Measurements from ENCODE around the gene NUBPL.
"Not testable (repeated sequence)": the region's sequence is repeated elsewhere in the genome, so short reads cannot be mapped to it uniquely, and the experiment has no call there.

Gene NUBPL

GRCh38 chr14:31717294-31718085, 156.3 kb downstream of the NUBPL start:
- ATAC-seq (no peak), DNase-seq (ENCODE audit: low spot score in 2 of 2) (no peak)
- H3K27ac Mint-ChIP-seq: no peak overlapping the region
- H3K36me3 Mint-ChIP-seq: no peaks in the 10 kb centered on the region
- no peaks in the 10 kb centered on the region for H3K4me1 Mint-ChIP-seq
- H3K9me3 Mint-ChIP-seq: peaks cover 4% of the 10 kb centered on the region
- H3K4me3 Mint-ChIP-seq: no peak overlapping the region

GRCh38 chr14:31718585-31718984, 157.4 kb downstream of the NUBPL start:
- Mint-ChIP-seq H3K27ac (no peak overlapping the region), H3K36me3 (no peaks in the 10 kb centered on the region), H3K4me1 (no peaks in the 10 kb centered on the region), H3K9me3 (peaks cover 5% of the 10 kb centered on the region), H3K4me3 (no peak overlapping the region)
- no peak for DNase-seq (ENCODE audit: low spot score in 2 of 2)
- ATAC-seq: no peak

GRCh38 chr14:31718985-31719384, 157.8 kb downstream of the NUBPL start:
- Mint-ChIP-seq H3K9me3 (peaks cover 5% of the 10 kb centered on the region), H3K27ac (no peak overlapping the region), H3K4me3 (no peak overlapping the region), H3K4me1 (no peaks in the 10 kb centered on the region), H3K36me3 (no peaks in the 10 kb centered on the region)
- ATAC-seq: no peak
- no peak for DNase-seq (ENCODE audit: low spot score in 2 of 2)

- Mint-ChIP-seq H3K4me3 (no peak overlapping the region), H3K4me1 (no peaks in the 10 kb centered on the region), H3K36me3 (no peaks in the 10 kb centered on the region), H3K9me3 (peaks cover 16% of the 10 kb centered on the region), H3K27ac (no peak overlapping the region)
- DNase-seq (ENCODE audit: low spot score in 2 of 2) (no peak), ATAC-seq (no peak)
These were observed 165.1 kb downstream of the NUBPL start for GRCh38 chr14:31726337-31726736.

GRCh38 chr14:31727797-31728196, 166.6 kb downstream of the NUBPL start:
- DNase-seq (ENCODE audit: low spot score in 2 of 2): no peak
- H3K36me3 Mint-ChIP-seq: no peaks in the 10 kb centered on the region
- H3K27ac Mint-ChIP-seq: no peak overlapping the region
- no peak for ATAC-seq
- peaks cover 12% of the 10 kb centered on the region for H3K9me3 Mint-ChIP-seq
- no peaks in the 10 kb centered on the region for H3K4me1 Mint-ChIP-seq
- no peak overlapping the region for H3K4me3 Mint-ChIP-seq

- DNase-seq (ENCODE audit: low spot score in 2 of 2): no peak
- no peaks in the 10 kb centered on the region for H3K36me3 Mint-ChIP-seq
- ATAC-seq: no peak
- no peak overlapping the region for H3K27ac Mint-ChIP-seq
- H3K9me3 Mint-ChIP-seq: peaks cover 8% of the 10 kb centered on the region
- H3K4me1 Mint-ChIP-seq: no peaks in the 10 kb centered on the region
- no peak overlapping the region for H3K4me3 Mint-ChIP-seq
These were observed 179.5 kb downstream of the NUBPL start for GRCh38 chr14:31740688-31741087.

GRCh38 chr14:31745741-31746140, 184.5 kb downstream of the NUBPL start:
- H3K36me3 Mint-ChIP-seq: no peaks in the 10 kb centered on the region
- no peak overlapping the region for H3K27ac Mint-ChIP-seq
- no peaks in the 10 kb centered on the region for H3K4me1 Mint-ChIP-seq
- peaks cover 23% of the 10 kb centered on the region for H3K9me3 Mint-ChIP-seq
- H3K4me3 Mint-ChIP-seq: no peak overlapping the region
- DNase-seq (ENCODE audit: low spot score in 2 of 2) (no peak), ATAC-seq (no peak)

- Mint-ChIP-seq H3K4me1 (no peaks in the 10 kb centered on the region), H3K4me3 (no peak overlapping the region), H3K27ac (no peak overlapping the region), H3K36me3 (no peaks in the 10 kb centered on the region), H3K9me3 (peaks cover 23% of the 10 kb centered on the region)
- DNase-seq (ENCODE audit: low spot score in 2 of 2): no peak
- no peak for ATAC-seq
These were observed 185.1 kb downstream of the NUBPL start for GRCh38 chr14:31746326-31746725.

- Mint-ChIP-seq H3K27ac (no peak overlapping the region), H3K9me3 (peaks cover 31% of the 10 kb centered on the region), H3K4me1 (peaks cover 5% of the 10 kb centered on the region), H3K4me3 (no peak overlapping the region), H3K36me3 (peaks cover 4% of the 10 kb centered on the region)
- DNase-seq (ENCODE audit: low spot score in 2 of 2) (no peak), ATAC-seq (no peak)
These were observed 188.1 kb downstream of the NUBPL start for GRCh38 chr14:31749275-31749674.

GRCh38 chr14:31751047-31751446, 189.8 kb downstream of the NUBPL start:
- ATAC-seq; DNase-seq (ENCODE audit: low spot score in 2 of 2); H3K27ac Mint-ChIP-seq; H3K4me1 Mint-ChIP-seq; H3K36me3 Mint-ChIP-seq; H3K4me3 Mint-ChIP-seq: not testable (repeated sequence)
- H3K9me3 Mint-ChIP-seq: peaks cover 31% of the 10 kb centered on the region

- peaks cover 30% of the 10 kb centered on the region for H3K9me3 Mint-ChIP-seq
- ATAC-seq: peak; percentile 84
- peaks cover 5% of the 10 kb centered on the region for H3K4me1 Mint-ChIP-seq
- H3K27ac Mint-ChIP-seq: no peak overlapping the region
- DNase-seq (ENCODE audit: low spot score in 2 of 2): no peak
- peaks cover 5% of the 10 kb centered on the region for H3K36me3 Mint-ChIP-seq
- H3K4me3 Mint-ChIP-seq: no peak overlapping the region
These were observed 191.9 kb downstream of the NUBPL start for GRCh38 chr14:31752867-31753661.

- Mint-ChIP-seq H3K27ac (no peak overlapping the region), H3K9me3 (peaks cover 7% of the 10 kb centered on the region), H3K36me3 (peaks cover 4% of the 10 kb centered on the region), H3K4me1 (no peaks in the 10 kb centered on the region), H3K4me3 (no peak overlapping the region)
- DNase-seq (ENCODE audit: low spot score in 2 of 2) (no peak), ATAC-seq (no peak)
These were observed 197.7 kb downstream of the NUBPL start for GRCh38 chr14:31758941-31759340.

- H3K27ac Mint-ChIP-seq: no peak overlapping the region
- no peak overlapping the region for H3K4me3 Mint-ChIP-seq
- peaks cover 3% of the 10 kb centered on the region for H3K9me3 Mint-ChIP-seq
- H3K36me3 Mint-ChIP-seq: no peaks in the 10 kb centered on the region
- H3K4me1 Mint-ChIP-seq: no peaks in the 10 kb centered on the region
- DNase-seq (ENCODE audit: low spot score in 2 of 2) (no peak), ATAC-seq (no peak)
These were observed 199.1 kb downstream of the NUBPL start for GRCh38 chr14:31760277-31760676.

GRCh38 chr14:31761325-31761724, 200.1 kb downstream of the NUBPL start:
- DNase-seq (ENCODE audit: low spot score in 2 of 2) (no peak), ATAC-seq (no peak)
- H3K9me3 Mint-ChIP-seq: peaks cover 3% of the 10 kb centered on the region
- H3K4me3 Mint-ChIP-seq: no peak overlapping the region
- H3K36me3 Mint-ChIP-seq: no peaks in the 10 kb centered on the region
- no peaks in the 10 kb centered on the region for H3K4me1 Mint-ChIP-seq
- no peak overlapping the region for H3K27ac Mint-ChIP-seq

- ATAC-seq: no peak
- Mint-ChIP-seq H3K4me1 (no peaks in the 10 kb centered on the region), H3K27ac (no peak overlapping the region), H3K36me3 (no peaks in the 10 kb centered on the region), H3K9me3 (no peaks in the 10 kb centered on the region), H3K4me3 (no peak overlapping the region)
- no peak for DNase-seq (ENCODE audit: low spot score in 2 of 2)
These were observed 201.8 kb downstream of the NUBPL start for GRCh38 chr14:31763041-31763440.

- ATAC-seq: no peak
- no peak overlapping the region for H3K27ac Mint-ChIP-seq
- no peaks in the 10 kb centered on the region for H3K36me3 Mint-ChIP-seq
- DNase-seq (ENCODE audit: low spot score in 2 of 2): no peak
- no peak overlapping the region for H3K4me3 Mint-ChIP-seq
- no peaks in the 10 kb centered on the region for H3K9me3 Mint-ChIP-seq
- H3K4me1 Mint-ChIP-seq: no peaks in the 10 kb centered on the region
These were observed 205.2 kb downstream of the NUBPL start for GRCh38 chr14:31766315-31766892.
